Vagina (tissue), 2 donors: ENCODE measurements around the gene COPS4. TPM values are rescaled to one million over a fixed set of nuclear protein-coding genes. Genes with fewer than 3 reads are reported as not detected.

Experiments used
- DNase-seq, 2 donors: peaks; one replicate each; pipeline ENCODE4 v3.0.0-alpha.2; 2017; ENCODE audit errors: extremely low spot score in 2 of 2
- H3K27ac ChIP-seq: fragments of 200-600 bp; sonication (generic); one replicate; pipeline ENCODE4 v1.5.1; 2019
- H3K27me3 ChIP-seq: fragments of 200-600 bp; sonication (generic); one replicate; pipeline ENCODE4 v1.5.1; 2019
- H3K36me3 ChIP-seq, 2 donors: fragments of 200-600 bp; sonication (generic); one replicate each; pipeline ENCODE4 v1.5.1; 2017 to 2019
- H3K4me1 ChIP-seq: fragments of 200-600 bp; sonication (generic); one replicate; pipeline ENCODE4 v1.5.1; 2019
- H3K4me3 ChIP-seq, 2 donors: fragments of 200-600 bp; sonication (generic); 1 replicate in 1 of 2; 2 replicates in 1 of 2; pipeline ENCODE4 v1.5.1; 2016 to 2019
- H3K9me3 ChIP-seq: fragments of 200-600 bp; sonication (generic); one replicate; pipeline ENCODE4 v1.5.1; 2019
- CTCF ChIP-seq, 3 experiments: fragments of 450-650 bp in 2 of 3; fragments of 200-600 bp in 1 of 3; sonication (generic) in 1 of 3; IDR thresholded peaks; one replicate each; pipeline ENCODE4 v1.5.1; 2017 to 2019; ENCODE audit warnings: antibody characterized with exemption in 3 of 3, mild to moderate bottlenecking in 2 of 3, moderate library complexity in 2 of 3
- POLR2A ChIP-seq, 2 donors: fragments of 450-650 bp; IDR thresholded peaks; one replicate each; pipeline ENCODE4 v1.6.1; 2017; ENCODE audit warnings: antibody characterized with exemption in 2 of 2, mild to moderate bottlenecking in 2 of 2, moderate library complexity in 2 of 2
- POLR2AphosphoS5 ChIP-seq, 2 donors: sonication (generic); formaldehyde crosslinking; IDR thresholded peaks; one replicate each; pipeline ENCODE4 v1.9.0; 2017; ENCODE audit warnings: antibody characterized with exemption in 2 of 2, mild to moderate bottlenecking in 2 of 2, low read depth in 1 of 2; ENCODE audit not compliant: insufficient read depth in 1 of 2
- intact Hi-C: fragments of 100-400 bp; cut with DNase I; formaldehyde crosslinking; loops from one replicate; pipeline ENCODE4 v1.15.1; 2023
- total RNA-seq: library from RNA; depleted of rRNA; stranded (reverse); fragments of >200 nt; gene quantifications from one replicate; pipeline ENCODE4 v1.2.3, GENCODE V29; 2016

The COPS4 gene
- total RNA-seq, 1 donor from 2014 or later = 18.7 TPM

- Histone ChIP-seq H3K27me3 (no peaks in the 10 kb centered on the region), H3K36me3 (no peaks in the 10 kb centered on the region), H3K4me3 (peak within 1 kb of the TSS; percentile 53 to 73), H3K4me1 (peaks cover 31% of the 10 kb centered on the region), H3K9me3 (no peaks in the 10 kb centered on the region), H3K27ac (peak within 1 kb of the TSS; percentile 92)
- TF ChIP-seq POLR2A (IDR thresholded peaks at IDR 0.05) = no peak
- peak in 1 of 2 donors; percentile 62 for TF ChIP-seq POLR2AphosphoS5 (IDR thresholded peaks at IDR 0.05; ENCODE audit: insufficient read depth in 1 of 2, low read depth in 1 of 2)
- no peak for TF ChIP-seq CTCF (IDR thresholded peaks at IDR 0.05)
- DNase-seq = no peak
- intact Hi-C loops = loop anchor here (5.0 kb wide), 1 partner anchor 108 kb away; the partner anchor contains the start of gene THAP9
These were observed 24.3 kb upstream of the COPS4 start, which contains the start of gene LIN54 for GRCh38 chr4:83010522-83011318. Gene LIN54, minus strand, starts transcription at chr4:83010823. Its CDS starts 25,979 bp downstream, at chr4:82984844.

- H3K4me3 ChIP-seq = peak overlapping the region; percentile 70 to 83
- no peaks in the 10 kb centered on the region for H3K27me3 ChIP-seq
- no peak for DNase-seq
- H3K4me1 ChIP-seq = peaks cover 31% of the 10 kb centered on the region
- no peaks in the 10 kb centered on the region for H3K36me3 ChIP-seq
- peak overlapping the region; percentile 92 for H3K27ac ChIP-seq
- no peaks in the 10 kb centered on the region for H3K9me3 ChIP-seq
- TF ChIP-seq CTCF (IDR thresholded peaks at IDR 0.05) (no peak), POLR2AphosphoS5 (IDR thresholded peaks at IDR 0.05; ENCODE audit: insufficient read depth in 1 of 2, low read depth in 1 of 2) (no peak), POLR2A (IDR thresholded peaks at IDR 0.05) (no peak)
- intact Hi-C loops = loop anchor here (2.0 to 5.0 kb wide), 2 partner anchors 23 to 109 kb away; partner anchors contain the start of genes COPS4 and THAP9
These were observed 23.2 kb upstream of the COPS4 start for GRCh38 chr4:83011689-83012199.

GRCh38 chr4:83012200-83012686 is 22.7 kb upstream of the COPS4 start:
- Histone ChIP-seq H3K4me3 (peak overlapping the region; percentile 70 to 83), H3K27me3 (no peaks in the 10 kb centered on the region), H3K36me3 (no peaks in the 10 kb centered on the region), H3K9me3 (no peaks in the 10 kb centered on the region), H3K4me1 (peaks cover 31% of the 10 kb centered on the region), H3K27ac (peak overlapping the region; percentile 92)
- intact Hi-C loops = loop anchor here (2.0 to 5.0 kb wide), 2 partner anchors 23 to 110 kb away; partner anchors contain the start of genes COPS4 and THAP9
- no peak for TF ChIP-seq POLR2AphosphoS5 (IDR thresholded peaks at IDR 0.05; ENCODE audit: insufficient read depth in 1 of 2, low read depth in 1 of 2)
- TF ChIP-seq POLR2A (IDR thresholded peaks at IDR 0.05) = no peak
- TF ChIP-seq CTCF (IDR thresholded peaks at IDR 0.05) = no peak
- no peak for DNase-seq

- Histone ChIP-seq H3K36me3 (no peaks in the 10 kb centered on the region), H3K9me3 (no peaks in the 10 kb centered on the region), H3K4me1 (peaks cover 31% of the 10 kb centered on the region), H3K27me3 (no peaks in the 10 kb centered on the region), H3K27ac (peak overlapping the region; percentile 92), H3K4me3 (peak overlapping the region; percentile 70 to 83)
- intact Hi-C loops = loop anchor here (2.0 to 5.0 kb wide), 2 partner anchors 22 to 111 kb away; partner anchors contain the start of genes COPS4 and THAP9
- TF ChIP-seq CTCF (IDR thresholded peaks at IDR 0.05) = peak in 2 of 3 experiments; percentile 13 to 66
- TF ChIP-seq POLR2A (IDR thresholded peaks at IDR 0.05) = no peak
- peak; percentile 93 to 97 for TF ChIP-seq POLR2AphosphoS5 (IDR thresholded peaks at IDR 0.05; ENCODE audit: insufficient read depth in 1 of 2, low read depth in 1 of 2)
- peak; percentile 98 to 99 for DNase-seq
These were observed 22.1 kb upstream of the COPS4 start for GRCh38 chr4:83012687-83013419.
